H7 (cell line): ENCODE data around the gene ERCC4. TPM values are rescaled to one million over a fixed set of nuclear protein-coding genes. Genes with fewer than 3 reads are reported as not detected.

ENCODE experiments used
- DNase-seq: peaks from one replicate; pipeline ENCODE4 v3.0.0; 2012
- H3K27me3 ChIP-seq: 2 replicates; pipeline ENCODE4 v1.6.0; 2011; ENCODE audit warnings: mild to moderate bottlenecking, low read length; ENCODE audit not compliant: control insufficient read depth, insufficient read depth
- H3K36me3 ChIP-seq: replicated peaks from 2 replicates; pipeline ENCODE4 v1.5.1; 2011; ENCODE audit warnings: low read length; ENCODE audit not compliant: control insufficient read depth, insufficient read depth
- H3K4me3 ChIP-seq: 2 replicates; pipeline ENCODE4 v1.5.1; 2011; ENCODE audit warnings: low read depth, mild to moderate bottlenecking, control low read depth, low read length, moderate library complexity; ENCODE audit not compliant: insufficient read depth
- total RNA-seq: library from RNA; depleted of rRNA; stranded (reverse); fragments of >200 nt; shearing (Covaris generic); gene quantifications from 2 replicates; pipeline ENCODE4 v1.2.3, GENCODE V29; 2014; rRNA removed

ERCC4 gene
- total RNA-seq, 1 experiment from 2014 or later, result 6.6 TPM

DNA sequence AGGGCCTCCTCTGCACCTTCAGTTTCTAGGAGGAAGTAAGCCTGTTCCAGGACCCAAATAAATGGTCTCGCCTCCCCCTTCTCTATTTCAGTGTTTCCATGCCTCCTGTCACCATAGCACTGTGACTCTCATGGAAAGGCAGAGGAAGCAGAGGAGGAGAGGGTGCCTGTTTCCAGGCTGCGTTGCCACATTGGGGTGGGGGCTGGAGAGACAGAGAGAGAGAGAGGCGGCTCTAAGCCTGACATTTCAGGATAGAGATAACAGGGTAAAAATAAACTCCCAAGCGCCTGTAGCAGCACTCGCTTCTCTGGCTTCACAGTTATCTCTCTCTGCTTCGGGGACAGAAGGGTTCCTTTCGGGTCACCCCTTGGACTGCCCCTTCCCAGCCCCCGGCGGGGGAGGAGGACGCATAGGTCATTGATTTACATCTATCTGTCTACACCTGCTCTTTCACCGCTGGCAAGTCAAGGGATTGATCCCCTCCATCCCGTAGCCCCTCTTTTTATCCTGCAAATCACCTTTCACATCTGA lies 80.0 kb downstream of the ERCC4 start:
- Histone ChIP-seq H3K4me3 (no peak overlapping the region), H3K27me3 (no peaks in the 10 kb centered on the region; the same call in 1 of the 2 replicates), H3K36me3 (no peaks in the 10 kb centered on the region)
- DNase-seq, result no peak

DNA sequence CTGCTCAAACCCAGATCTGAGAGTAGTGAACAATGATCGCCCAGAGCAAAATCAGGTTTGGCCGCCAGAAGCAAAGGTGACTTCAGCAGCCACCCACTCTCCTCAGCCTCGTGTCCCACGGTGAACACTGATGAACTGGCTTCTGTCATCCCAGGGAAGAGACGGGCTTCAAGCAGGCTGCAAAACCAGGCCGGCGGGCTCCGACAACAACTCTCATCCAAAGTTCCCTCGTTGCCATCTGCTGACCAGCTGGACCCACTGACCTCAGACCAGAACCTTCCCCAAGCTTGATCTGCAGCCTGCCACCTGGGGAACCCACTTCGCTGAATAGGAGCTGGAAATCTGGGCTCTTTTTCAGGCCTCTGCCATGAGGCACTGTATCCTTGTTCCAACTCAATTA lies 81.6 kb downstream of the ERCC4 start:
- DNase-seq, result no peak
- no peaks in the 10 kb centered on the region; the same call in 1 of the 2 replicates for H3K27me3 ChIP-seq

More for the DNA sequence above, 81.6 kb downstream of the ERCC4 start:
- Histone ChIP-seq H3K4me3 (no peak overlapping the region), H3K36me3 (no peaks in the 10 kb centered on the region)

Other genes with a start within 250 kb of the ERCC4 start
- 4.5 and 5.7 TPM in 2 replicates for gene MRTFB, start 151.2 kb downstream of the ERCC4 start, total RNA-seq